HG03378 (cell line): ENCODE results near the gene B3GALT6.

Source experiments
- ATAC-seq: cut with Tn5 transposase; IDR thresholded peaks from one replicate; pipeline ENCODE4 v1.9.1; 2021; ENCODE audit warnings: mild to moderate bottlenecking, moderate library complexity; ENCODE audit not compliant: unreplicated experiment

B3GALT6 gene

GRCh38 chr1:1281533-1282321 is 49.7 kb downstream of the B3GALT6 start:
- ATAC-seq, result no peak

- no peak for ATAC-seq
These were observed 51.0 kb downstream of the B3GALT6 start for GRCh38 chr1:1282998-1283397.

- no peak for ATAC-seq
These were observed 51.8 kb downstream of the B3GALT6 start for GRCh38 chr1:1283821-1284220.
